ENCODE data around the gene WDR70. TPM values are rescaled to one million over a fixed set of nuclear protein-coding genes. Genes with fewer than 3 reads are reported as not detected.
"Not testable (repeated sequence)": the region's sequence is repeated elsewhere in the genome, so short reads cannot be mapped to it uniquely, and the experiment has no call there.

WDR70 gene
- total RNA-seq, 1 donor from 2014 or later, result 34.5 TPM

GRCh38 chr5:37770786-37771185 is 391.7 kb downstream of the WDR70 start:
- no peak for DNase-seq

GRCh38 chr5:37771203-37771611 is 392.1 kb downstream of the WDR70 start:
- no peak for DNase-seq

GRCh38 chr5:37771731-37772130 is 392.6 kb downstream of the WDR70 start:
- DNase-seq, result no peak

GRCh38 chr5:37772255-37772654 is 393.1 kb downstream of the WDR70 start:
- no peak for DNase-seq

GRCh38 chr5:37773809-37774208 is 394.7 kb downstream of the WDR70 start:
- DNase-seq, result no peak

GRCh38 chr5:37774912-37775483 is 395.9 kb downstream of the WDR70 start:
- DNase-seq, result peak; percentile 37

GRCh38 chr5:37776826-37777225 is 397.7 kb downstream of the WDR70 start:
- no peak for DNase-seq

- no peak for DNase-seq
Observed at GRCh38 chr5:37777432-37778130, 398.5 kb downstream of the WDR70 start.

- not testable (repeated sequence) for DNase-seq
Observed at GRCh38 chr5:37781409-37781808, 402.3 kb downstream of the WDR70 start.

GRCh38 chr5:37786416-37786815 is 407.3 kb downstream of the WDR70 start:
- DNase-seq, result no peak

GRCh38 chr5:37786862-37787519 is 407.9 kb downstream of the WDR70 start:
- peak; percentile 12 for DNase-seq

- no peak for DNase-seq
Observed at GRCh38 chr5:37787742-37788141, 408.6 kb downstream of the WDR70 start.

GRCh38 chr5:37789991-37790390 is 410.9 kb downstream of the WDR70 start:
- no peak for DNase-seq

GRCh38 chr5:37791321-37791720 is 412.2 kb downstream of the WDR70 start:
- DNase-seq, result no peak

GRCh38 chr5:37792975-37793631 is 414.0 kb downstream of the WDR70 start:
- DNase-seq, result no peak

- DNase-seq, result not testable (repeated sequence)
Observed at GRCh38 chr5:37795292-37795691, 416.2 kb downstream of the WDR70 start.

GRCh38 chr5:37796435-37796834 is 417.3 kb downstream of the WDR70 start:
- DNase-seq, result not testable (repeated sequence)

GRCh38 chr5:37799865-37800421 is 420.8 kb downstream of the WDR70 start:
- DNase-seq, result no peak

- no peak for DNase-seq
Observed at GRCh38 chr5:37801521-37801920, 422.4 kb downstream of the WDR70 start.
